ENCODE results near the gene STXBP1.

STXBP1 gene

GRCh38 chr9:127642082-127642740, 30.1 kb downstream of the STXBP1 start:
- Histone ChIP-seq H3K9me3 (ENCODE audit: severe bottlenecking) (no peaks in the 10 kb centered on the region), H3K27ac (ENCODE audit: poor library complexity, severe bottlenecking) (no peak overlapping the region), H3K4me3 (ENCODE audit: severe bottlenecking) (no peak overlapping the region), H3K4me1 (ENCODE audit: insufficient read depth, poor library complexity, severe bottlenecking) (peaks cover 6% of the 10 kb centered on the region), H3K36me3 (ENCODE audit: low read depth) (no peaks in the 10 kb centered on the region), H3K27me3 (ENCODE audit: insufficient read depth, poor library complexity, severe bottlenecking) (no peaks in the 10 kb centered on the region)
- ATAC-seq (ENCODE audit: low read depth) (no peak), DNase-seq (ENCODE audit: low spot score) (no peak)
- no peak for TF ChIP-seq CTCF (IDR thresholded peaks at IDR 0.05; ENCODE audit: poor library complexity, severe bottlenecking)

- ATAC-seq (ENCODE audit: low read depth) (no peak), DNase-seq (ENCODE audit: low spot score) (no peak)
- Histone ChIP-seq H3K4me1 (ENCODE audit: insufficient read depth, poor library complexity, severe bottlenecking) (no peaks in the 10 kb centered on the region), H3K4me3 (ENCODE audit: severe bottlenecking) (no peak overlapping the region), H3K27me3 (ENCODE audit: insufficient read depth, poor library complexity, severe bottlenecking) (no peaks in the 10 kb centered on the region), H3K36me3 (ENCODE audit: low read depth) (no peaks in the 10 kb centered on the region), H3K27ac (ENCODE audit: poor library complexity, severe bottlenecking) (no peak overlapping the region), H3K9me3 (ENCODE audit: severe bottlenecking) (no peaks in the 10 kb centered on the region)
- no peak for TF ChIP-seq CTCF (IDR thresholded peaks at IDR 0.05; ENCODE audit: poor library complexity, severe bottlenecking)
Measured at GRCh38 chr9:127644146-127644827, 32.2 kb downstream of the STXBP1 start.

GRCh38 chr9:127644943-127645342, 32.9 kb downstream of the STXBP1 start:
- ATAC-seq (ENCODE audit: low read depth) (no peak), DNase-seq (ENCODE audit: low spot score) (no peak)
- Histone ChIP-seq H3K27me3 (ENCODE audit: insufficient read depth, poor library complexity, severe bottlenecking) (no peaks in the 10 kb centered on the region), H3K4me1 (ENCODE audit: insufficient read depth, poor library complexity, severe bottlenecking) (no peaks in the 10 kb centered on the region), H3K9me3 (ENCODE audit: severe bottlenecking) (no peaks in the 10 kb centered on the region), H3K27ac (ENCODE audit: poor library complexity, severe bottlenecking) (no peak overlapping the region), H3K4me3 (ENCODE audit: severe bottlenecking) (no peak overlapping the region), H3K36me3 (ENCODE audit: low read depth) (no peaks in the 10 kb centered on the region)
- TF ChIP-seq CTCF (IDR thresholded peaks at IDR 0.05; ENCODE audit: poor library complexity, severe bottlenecking): no peak

GRCh38 chr9:127647451-127647850, 35.4 kb downstream of the STXBP1 start:
- Histone ChIP-seq H3K27ac (ENCODE audit: poor library complexity, severe bottlenecking) (no peak overlapping the region), H3K4me3 (ENCODE audit: severe bottlenecking) (no peak overlapping the region), H3K9me3 (ENCODE audit: severe bottlenecking) (no peaks in the 10 kb centered on the region), H3K27me3 (ENCODE audit: insufficient read depth, poor library complexity, severe bottlenecking) (no peaks in the 10 kb centered on the region), H3K36me3 (ENCODE audit: low read depth) (0 out of 2 replicates have a peak, but pooled peaks cover 3% of the 10 kb centered on the region), H3K4me1 (ENCODE audit: insufficient read depth, poor library complexity, severe bottlenecking) (no peaks in the 10 kb centered on the region)
- TF ChIP-seq CTCF (IDR thresholded peaks at IDR 0.05; ENCODE audit: poor library complexity, severe bottlenecking): no peak
- ATAC-seq (ENCODE audit: low read depth) (no peak), DNase-seq (ENCODE audit: low spot score) (no peak)

- TF ChIP-seq CTCF (IDR thresholded peaks at IDR 0.05; ENCODE audit: poor library complexity, severe bottlenecking): no peak
Measured at GRCh38 chr9:127650518-127650917, 38.4 kb downstream of the STXBP1 start.

More at GRCh38 chr9:127650518-127650917, 38.4 kb downstream of the STXBP1 start:
- Histone ChIP-seq H3K36me3 (ENCODE audit: low read depth) (0 out of 2 replicates have a peak, but pooled peaks cover 3% of the 10 kb centered on the region), H3K4me1 (ENCODE audit: insufficient read depth, poor library complexity, severe bottlenecking) (no peaks in the 10 kb centered on the region), H3K9me3 (ENCODE audit: severe bottlenecking) (no peaks in the 10 kb centered on the region), H3K27me3 (ENCODE audit: insufficient read depth, poor library complexity, severe bottlenecking) (no peaks in the 10 kb centered on the region), H3K27ac (ENCODE audit: poor library complexity, severe bottlenecking) (no peak overlapping the region), H3K4me3 (ENCODE audit: severe bottlenecking) (no peak overlapping the region)
- ATAC-seq (ENCODE audit: low read depth): no peak
- no peak for DNase-seq (ENCODE audit: low spot score)
